GM21515 (cell line): ENCODE data around the gene CBL.
A peak's percentile ranks its signal among the peaks of the same experiment; 100 is the strongest.
"Not testable (repeated sequence)": the region's sequence is repeated elsewhere in the genome, so short reads cannot be mapped to it uniquely, and the experiment has no call there.

Experiments
- ATAC-seq: cut with Tn5 transposase; IDR thresholded peaks from one replicate; pipeline ENCODE4 v1.9.1; 2021; ENCODE audit not compliant: unreplicated experiment

The CBL gene

GRCh38 chr11:119205574-119206510 is at the start of gene CBL:
Gene CBL (plus strand): TSS chr11:119206339. CDS start chr11:119206418, 79 bp downstream.
- peak; percentile 73 for ATAC-seq

- no peak for ATAC-seq
These were observed 49.6 kb upstream of the CBL start for GRCh38 chr11:119156496-119156895.

- no peak for ATAC-seq
These were observed 49.1 kb upstream of the CBL start for GRCh38 chr11:119157063-119157462.

GRCh38 chr11:119158467-119158866 is 47.7 kb upstream of the CBL start:
- no peak for ATAC-seq

- no peak for ATAC-seq
These were observed 46.0 kb upstream of the CBL start for GRCh38 chr11:119160151-119160550.

- no peak for ATAC-seq
These were observed 44.3 kb upstream of the CBL start for GRCh38 chr11:119161871-119162270.

GRCh38 chr11:119166368-119167076 is 39.6 kb upstream of the CBL start:
- ATAC-seq, result no peak

GRCh38 chr11:119167077-119167458 is 39.1 kb upstream of the CBL start:
- ATAC-seq, result not testable (repeated sequence)

GRCh38 chr11:119167933-119168332 is 38.2 kb upstream of the CBL start:
- ATAC-seq, result no peak

GRCh38 chr11:119168471-119169281 is 37.5 kb upstream of the CBL start, which contains the start of gene NLRX1:
Gene NLRX1 (plus strand): TSS chr11:119168725. CDS start chr11:119171404, 2,679 bp downstream.
- ATAC-seq, result peak; percentile 90

- ATAC-seq, result peak; percentile 14
These were observed 36.8 kb upstream of the CBL start for GRCh38 chr11:119169282-119169719.

GRCh38 chr11:119172513-119172912 is 33.6 kb upstream of the CBL start:
- ATAC-seq, result no peak

- no peak for ATAC-seq
These were observed 32.7 kb upstream of the CBL start for GRCh38 chr11:119173453-119173852.

- no peak for ATAC-seq
These were observed 30.6 kb upstream of the CBL start for GRCh38 chr11:119175493-119176077.

GRCh38 chr11:119178166-119178680 is 27.9 kb upstream of the CBL start:
- ATAC-seq, result no peak

GRCh38 chr11:119179342-119179741 is 26.8 kb upstream of the CBL start:
- ATAC-seq, result no peak

- no peak for ATAC-seq
These were observed 26.2 kb upstream of the CBL start for GRCh38 chr11:119179983-119180382.

- no peak for ATAC-seq
These were observed 25.1 kb upstream of the CBL start for GRCh38 chr11:119180729-119181676.

GRCh38 chr11:119181677-119182412 is 24.3 kb upstream of the CBL start:
- no peak for ATAC-seq
